Inflammatory macrophage (primary cell): ENCODE measurements around the gene SPRR1A.

Experiments used
- DNase-seq, 2 donors: peaks; one replicate each; pipeline ENCODE4 v3.0.0-alpha.2; 2020 to 2022
- total RNA-seq, 18 experiments: gene quantifications; one replicate each; lab custom pipeline; 2026; ENCODE audit warnings: mixed read lengths in 6 of 18, inconsistent platforms in 2 of 18; lab: John Stamatoyannopoulos, UW

The SPRR1A gene, protein sequence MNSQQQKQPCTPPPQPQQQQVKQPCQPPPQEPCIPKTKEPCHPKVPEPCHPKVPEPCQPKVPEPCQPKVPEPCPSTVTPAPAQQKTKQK
- 0 to 0.07 (median 0) reads per million in 18 experiments for total RNA-seq

DNA sequence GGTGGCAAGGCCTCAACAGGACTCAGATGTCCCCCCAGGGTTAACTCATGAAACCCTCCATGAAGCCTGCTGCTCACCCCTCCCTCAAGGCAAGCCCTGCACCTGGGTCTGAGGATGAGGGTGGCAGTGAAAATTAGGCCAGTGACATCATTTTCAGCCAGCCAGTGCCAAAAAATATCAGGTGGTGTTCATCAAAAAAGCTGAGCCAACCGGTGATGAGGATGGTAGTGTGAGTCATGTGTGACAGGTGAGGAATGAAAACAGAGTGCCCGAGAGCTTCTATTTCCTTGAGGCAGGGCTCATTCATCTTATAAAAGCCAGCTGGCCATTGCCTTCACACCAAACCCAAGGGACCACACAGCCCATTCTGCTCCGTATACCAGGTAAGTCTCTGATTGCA lies at the start of gene SPRR1A:
TSS of gene SPRR1A (plus strand) at position 339 of the 400 bp plus-strand sequence. CDS start 1,150 bp downstream, outside the sequence.
- DNase-seq = no peak

DNA sequence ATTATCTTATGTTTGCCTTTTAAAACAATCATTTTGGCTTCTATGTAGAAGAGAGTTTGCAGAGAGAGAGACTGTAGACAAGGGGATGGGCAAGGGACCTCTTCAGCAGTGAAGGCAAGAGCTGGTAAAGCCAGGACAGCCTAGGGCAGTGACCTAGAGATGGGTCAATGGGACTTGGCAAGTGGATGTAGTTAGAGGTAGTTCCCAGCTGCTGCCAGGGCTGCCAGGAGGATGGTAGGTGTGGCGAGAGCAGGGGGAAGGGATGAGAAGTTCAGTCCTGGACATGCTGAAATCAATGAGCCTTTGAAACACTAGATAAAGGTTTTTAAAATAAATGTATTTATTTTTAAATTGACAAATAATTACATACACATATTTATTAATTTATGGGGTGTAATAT lies 43.3 kb upstream of the SPRR1A start:
- no peak for DNase-seq

DNA sequence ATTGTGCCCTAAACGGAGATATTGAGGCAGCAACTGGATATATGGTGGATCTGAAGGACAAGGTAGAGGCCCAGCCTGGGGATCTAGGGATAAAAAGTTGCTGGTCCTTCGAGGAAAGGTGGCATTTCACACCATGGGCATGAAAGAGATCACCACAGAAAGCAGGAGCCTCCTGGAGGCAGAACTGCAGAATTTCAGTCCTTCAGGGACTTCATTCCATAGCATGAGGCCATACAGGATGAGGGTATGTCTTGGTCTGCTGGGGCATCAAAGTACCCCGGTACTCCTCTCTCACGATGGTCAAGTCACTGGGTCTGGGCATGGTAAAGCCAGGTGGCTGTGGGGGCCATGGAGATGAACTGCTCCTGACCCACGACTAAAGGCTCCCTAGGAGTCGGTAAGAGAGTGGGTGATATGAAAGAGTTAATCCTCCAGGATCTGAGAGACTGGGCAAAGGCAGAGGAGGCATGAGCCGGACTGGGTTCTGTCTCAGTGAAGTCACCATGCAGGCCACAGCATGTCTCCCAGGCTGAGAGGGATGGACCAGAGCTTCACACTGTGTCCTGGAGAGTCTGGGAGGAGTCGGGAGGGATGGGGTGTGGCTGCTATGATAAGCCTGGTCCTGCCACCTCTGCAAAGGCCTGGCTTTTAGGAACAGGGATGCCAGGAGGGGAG lies 42.7 kb upstream of the SPRR1A start:
- DNase-seq = no peak

DNA sequence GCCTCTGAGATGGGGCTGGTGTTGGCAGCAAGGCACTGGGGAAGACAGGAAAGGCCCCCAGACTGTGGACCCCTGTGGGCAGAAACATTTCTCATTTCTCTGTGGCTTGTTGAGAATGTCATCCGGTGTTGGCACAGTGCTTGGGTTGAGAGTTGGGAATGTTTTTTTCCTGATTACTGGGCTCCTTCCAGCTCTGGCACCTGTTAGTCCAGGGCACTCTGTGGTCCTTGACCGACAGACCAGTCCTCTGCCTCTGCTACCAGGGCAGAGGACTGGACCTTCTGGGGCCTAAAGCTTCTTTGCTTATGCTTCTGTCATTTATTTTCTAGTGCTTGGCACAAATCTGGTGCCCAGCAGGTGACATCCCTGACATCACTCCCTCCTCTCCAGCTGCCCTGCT lies 41.7 kb upstream of the SPRR1A start:
- no peak for DNase-seq

DNA sequence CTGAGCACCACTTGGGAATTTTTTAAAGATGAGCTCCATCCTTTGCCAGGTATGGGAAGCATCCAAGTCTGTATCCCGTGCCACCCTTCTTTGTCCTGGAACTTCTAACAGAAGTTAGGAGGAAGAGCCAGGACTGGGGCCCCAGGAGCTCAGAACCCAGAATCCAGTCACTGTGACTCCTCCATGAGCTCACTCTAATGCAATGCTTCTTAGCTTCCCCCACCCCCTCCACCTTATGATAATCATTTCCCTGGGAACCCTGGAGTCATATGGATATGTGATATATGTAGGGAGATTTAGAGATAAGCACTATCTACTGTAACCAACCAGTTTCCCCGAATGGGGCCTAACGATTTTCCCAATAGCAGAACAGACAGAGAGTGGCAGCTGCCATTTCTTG lies 37.6 kb upstream of the SPRR1A start:
- DNase-seq = no peak

DNA sequence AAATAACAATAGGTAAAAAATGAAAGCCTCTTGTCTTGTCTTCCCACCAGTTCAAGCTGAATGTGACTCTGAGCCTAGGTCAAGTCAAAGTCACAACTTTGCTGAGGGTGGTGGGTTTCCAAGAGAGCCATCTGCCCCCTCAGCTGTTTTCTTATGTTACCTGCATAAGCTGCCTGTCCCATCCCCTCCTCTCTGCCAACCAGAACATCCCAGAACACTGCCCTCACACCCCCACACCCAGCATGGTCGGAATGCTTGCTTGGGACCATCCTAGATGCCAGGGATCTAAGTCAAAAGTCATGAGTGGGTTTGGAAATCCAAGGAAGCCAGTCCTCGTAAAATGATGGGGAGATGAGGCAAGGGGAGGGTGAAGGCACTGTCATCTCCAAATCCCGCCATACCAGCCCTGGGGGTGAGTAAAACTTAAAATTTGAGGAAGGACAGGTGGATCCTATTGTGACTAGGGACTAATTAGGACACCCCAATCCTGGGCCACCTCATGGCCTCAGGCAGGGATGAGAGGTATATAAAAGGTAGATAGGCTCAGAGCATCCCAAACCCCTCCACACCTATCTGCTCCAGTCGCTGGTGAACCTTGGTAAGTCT lies 37.1 kb upstream of the SPRR1A start, which contains the start of gene SPRR5:
TSS of gene SPRR5 (plus strand) at position 556 of the 606 bp plus-strand sequence. CDS start 1,349 bp downstream, outside the sequence.
- no peak for DNase-seq

DNA sequence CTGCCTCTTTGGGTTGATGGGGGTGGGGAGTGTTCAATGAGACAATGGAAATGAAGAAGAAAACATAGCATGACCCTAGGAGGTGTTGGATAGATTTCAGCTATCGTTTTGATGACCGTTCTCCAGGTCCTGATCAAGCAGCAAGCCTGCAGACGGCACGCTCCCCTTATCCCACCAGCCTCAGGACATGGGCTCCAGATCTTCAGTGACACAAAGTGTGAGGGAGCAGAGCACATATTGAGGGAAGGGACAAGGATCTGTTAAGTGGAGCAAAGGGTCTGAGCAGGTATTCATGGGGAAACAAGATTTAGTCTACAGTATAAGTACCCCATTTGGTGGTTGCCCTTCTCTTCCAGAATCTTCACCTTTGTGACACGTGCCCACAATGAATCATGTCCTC lies 32.2 kb upstream of the SPRR1A start:
- no peak for DNase-seq

DNA sequence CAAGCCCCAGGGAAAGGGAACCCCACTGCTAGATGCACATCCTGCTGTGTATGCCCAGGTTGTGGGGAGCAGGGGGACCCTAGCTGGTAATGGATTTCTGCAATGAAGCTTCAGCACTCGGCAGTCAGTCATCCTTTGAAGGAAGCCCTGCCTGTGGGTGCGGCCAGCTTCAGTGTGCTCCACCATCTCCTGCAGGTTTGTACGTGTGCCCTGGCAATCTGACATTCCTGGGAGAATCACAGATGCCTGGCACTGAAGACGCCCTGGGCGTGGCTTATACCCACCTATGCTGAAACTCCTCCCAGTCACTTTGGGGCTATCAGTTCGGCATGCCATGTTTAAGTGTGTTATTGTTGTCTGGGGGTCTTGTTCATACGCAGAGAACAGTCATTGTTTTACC lies 30.1 kb upstream of the SPRR1A start:
- no peak for DNase-seq

DNA sequence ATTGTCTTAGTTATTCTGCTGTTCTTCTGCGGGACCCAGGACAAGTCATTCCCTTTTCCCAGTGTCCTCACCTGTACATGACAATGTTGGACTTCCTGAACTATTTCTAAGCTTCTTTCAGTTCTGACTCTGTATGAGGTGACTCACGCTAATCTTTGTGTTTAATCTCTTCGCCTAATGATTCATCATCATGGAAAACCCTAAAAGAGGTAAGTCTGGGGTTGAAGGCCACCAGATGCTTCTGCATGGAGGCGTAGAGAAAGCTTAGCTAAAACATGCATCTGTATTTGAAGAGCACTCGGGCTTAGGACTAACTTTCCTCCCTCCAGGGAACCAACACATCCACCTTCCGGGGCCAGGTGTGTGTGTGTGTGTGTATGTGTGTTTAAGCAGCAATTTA lies 29.4 kb upstream of the SPRR1A start:
- no peak for DNase-seq

DNA sequence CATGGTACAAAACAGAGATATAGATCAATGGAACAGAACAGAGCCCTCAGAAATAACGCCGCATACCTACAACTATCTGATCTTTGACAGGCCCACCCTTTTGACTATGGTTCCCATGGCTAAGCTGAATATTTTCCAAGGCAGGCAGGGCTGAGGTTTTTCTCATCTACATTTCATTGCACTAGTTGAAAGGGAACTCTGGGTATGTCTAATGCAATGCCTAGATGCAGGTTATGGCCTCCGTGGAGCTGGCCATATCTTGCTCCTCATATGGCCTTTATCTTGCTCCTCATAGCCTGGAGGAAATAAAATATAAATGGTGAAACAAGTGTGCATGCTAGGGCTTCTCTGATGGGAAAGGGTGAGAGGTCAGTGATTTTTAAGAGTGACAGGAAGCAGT lies 26.3 kb upstream of the SPRR1A start:
- DNase-seq = no peak

DNA sequence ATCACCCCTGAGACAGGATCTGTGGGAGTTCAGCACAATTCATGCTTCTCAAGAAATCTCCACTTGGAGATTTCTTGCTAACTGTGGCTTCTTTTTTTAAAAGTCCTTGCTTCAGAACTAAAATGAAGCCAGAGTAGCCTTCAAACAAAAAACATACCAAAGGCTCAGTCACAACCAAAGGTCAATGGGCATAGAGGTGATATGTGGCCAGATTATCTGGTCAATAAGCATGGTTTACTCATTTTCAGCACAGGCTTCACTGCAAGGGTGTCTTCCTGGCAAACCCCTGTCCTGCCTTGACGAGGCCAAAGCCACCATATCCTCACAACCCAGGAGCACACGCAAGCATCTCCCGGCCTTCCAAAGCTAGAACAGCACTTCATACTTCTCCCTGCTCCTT lies 24.6 kb upstream of the SPRR1A start:
- no peak for DNase-seq

DNA sequence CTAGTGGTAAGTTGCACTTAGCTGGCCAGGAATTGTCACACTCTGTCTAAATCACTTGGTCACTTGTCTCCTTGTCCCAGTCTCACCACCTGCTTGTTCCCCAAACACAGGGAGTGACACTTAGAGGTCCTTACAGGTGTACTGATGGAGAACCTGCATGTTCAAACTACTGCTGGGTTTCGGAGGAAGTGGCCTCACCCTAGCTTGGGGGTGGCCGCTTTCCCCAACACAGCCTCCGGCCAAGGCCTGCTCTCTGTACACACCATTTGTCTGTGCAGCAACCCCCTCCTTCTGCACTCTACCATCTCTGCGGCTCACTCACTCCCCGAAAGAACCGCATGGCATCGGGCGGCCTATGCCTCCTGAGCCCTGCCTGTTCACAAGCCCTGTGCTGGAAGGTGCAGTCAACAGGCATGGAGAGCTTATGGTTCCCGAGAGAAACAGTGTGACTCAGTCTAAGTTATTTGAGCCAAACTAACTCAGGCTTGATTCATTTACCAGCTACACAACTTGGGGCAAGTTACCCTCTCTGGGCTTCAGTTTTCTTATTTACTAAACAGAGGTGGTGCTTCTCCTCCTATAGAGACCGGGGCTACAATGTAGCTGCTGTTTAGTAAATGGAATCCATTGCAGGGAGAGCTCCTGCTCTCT lies 24.0 kb upstream of the SPRR1A start:
- DNase-seq = no peak

DNA sequence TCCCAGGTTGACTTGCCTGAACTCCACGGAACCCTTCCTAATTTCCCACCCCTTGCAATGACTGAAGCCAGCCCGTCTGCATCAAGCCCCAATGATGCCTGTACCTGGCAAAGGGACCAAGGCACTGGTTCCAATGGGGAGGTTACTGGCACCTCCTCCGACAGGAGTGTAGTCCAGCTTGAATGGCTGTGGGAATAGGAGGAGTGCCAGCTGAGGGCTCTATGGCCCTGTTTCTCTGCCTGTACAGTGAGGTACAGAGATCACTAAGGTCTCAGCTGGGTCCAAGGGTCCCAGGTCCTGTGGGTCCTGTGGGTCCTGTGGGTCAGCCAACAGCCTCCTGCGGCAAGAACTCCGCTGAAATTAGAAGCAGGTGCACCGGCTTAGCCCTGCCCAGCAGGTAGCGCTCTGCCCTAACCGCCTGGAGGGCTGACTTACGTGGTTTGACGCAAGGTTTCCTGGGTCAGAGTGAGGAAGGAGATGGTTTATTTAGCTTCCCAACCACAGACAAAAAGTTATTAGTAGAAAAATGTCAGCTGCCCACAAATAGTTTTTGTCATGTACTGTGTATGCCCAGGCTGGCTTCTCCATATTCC lies 23.3 kb upstream of the SPRR1A start:
- no peak for DNase-seq

DNA sequence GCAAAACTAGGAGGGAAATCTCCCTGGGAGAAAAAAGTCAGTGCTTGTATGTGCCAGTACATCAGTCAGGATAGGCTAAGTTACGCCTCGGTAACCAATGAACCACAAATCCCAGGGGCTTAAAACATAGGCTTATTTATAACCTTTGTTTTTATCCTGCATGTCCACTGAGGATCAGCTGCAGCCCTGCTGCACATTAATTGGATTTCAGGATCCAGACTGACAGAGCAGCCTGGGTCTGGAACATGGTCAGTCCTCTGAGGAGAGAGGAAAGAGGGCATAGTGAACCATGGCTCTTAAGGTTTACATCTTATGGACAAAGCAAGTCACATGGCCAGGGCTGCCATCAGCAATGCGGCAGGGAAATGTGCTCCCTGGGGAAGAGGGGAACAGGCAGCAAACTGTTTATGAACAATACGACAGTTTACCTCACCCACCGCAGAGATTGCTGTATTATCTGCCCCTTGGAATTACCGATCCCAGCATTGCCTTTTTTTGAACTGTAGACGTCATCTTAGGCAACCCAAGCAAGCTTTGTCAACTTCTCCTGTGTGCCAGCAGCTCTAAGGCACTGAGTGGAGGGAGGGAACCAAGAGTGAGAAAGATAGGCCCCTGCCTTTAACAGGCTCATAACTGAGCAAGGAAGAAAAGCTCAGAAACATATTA lies 22.5 kb upstream of the SPRR1A start:
- DNase-seq = no peak

DNA sequence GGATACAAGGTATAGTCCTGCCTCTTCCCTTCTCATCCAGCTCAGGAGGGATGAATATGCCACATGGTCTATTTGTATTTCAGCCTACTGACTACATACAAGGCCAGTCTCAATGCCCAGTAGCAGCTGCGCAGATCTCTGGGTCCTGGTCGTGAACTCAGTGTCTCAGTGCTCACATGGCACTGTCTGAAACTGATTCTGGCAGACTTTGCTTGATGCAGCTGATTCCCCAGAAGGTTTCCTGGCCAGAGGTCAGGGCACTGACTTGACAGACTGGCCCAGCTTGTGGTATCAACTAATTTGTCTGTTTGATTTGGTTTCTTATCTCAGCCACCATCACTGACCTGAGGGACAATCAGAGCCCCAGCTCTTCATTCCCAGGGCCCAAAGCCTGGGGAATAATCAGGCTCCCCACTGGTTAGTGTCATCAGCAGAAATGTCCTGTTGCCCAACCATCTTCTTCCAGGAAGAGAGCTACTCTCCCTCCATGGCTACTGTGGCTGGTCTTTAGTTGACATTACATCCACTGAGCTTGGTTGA lies 20.9 kb upstream of the SPRR1A start:
- DNase-seq = no peak

DNA sequence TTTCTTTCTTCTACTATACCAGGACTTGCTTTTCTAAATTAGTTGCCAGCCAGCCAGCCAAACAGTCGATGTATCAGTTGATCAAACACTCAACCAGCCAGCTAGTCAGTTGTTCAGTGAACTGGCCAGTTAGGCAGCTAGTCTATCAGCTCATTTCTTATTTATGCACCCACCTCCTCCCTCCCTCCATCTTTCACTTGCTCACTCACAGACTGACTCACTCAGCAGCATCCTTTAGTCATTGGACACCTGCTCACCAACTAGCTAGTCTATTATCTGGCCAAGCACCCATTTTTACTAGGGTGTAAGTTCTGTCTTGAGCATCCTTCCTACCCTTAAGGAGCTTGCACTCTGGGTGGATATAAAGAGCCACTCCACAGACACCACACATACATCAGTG lies 19.3 kb upstream of the SPRR1A start:
- no peak for DNase-seq

DNA sequence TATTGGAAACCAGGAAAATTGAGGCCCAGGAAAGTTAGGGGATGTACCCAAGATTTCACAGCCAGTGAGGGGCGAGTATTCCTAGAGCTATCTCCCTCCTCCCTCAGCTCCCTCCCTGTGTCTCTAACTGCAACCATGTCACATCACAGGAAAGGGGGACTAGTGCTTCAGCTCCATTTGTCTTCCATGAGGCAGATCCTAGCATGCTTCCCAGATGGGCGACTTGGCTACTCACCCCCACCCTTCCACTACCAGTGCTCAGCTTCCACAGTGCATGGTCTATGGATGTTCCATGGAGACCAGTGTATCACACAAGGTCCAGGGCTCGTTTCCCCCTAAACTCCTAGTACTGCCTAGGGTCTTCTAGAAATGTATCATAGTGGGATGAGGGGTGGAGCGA lies 18.0 kb upstream of the SPRR1A start:
- no peak for DNase-seq

DNA sequence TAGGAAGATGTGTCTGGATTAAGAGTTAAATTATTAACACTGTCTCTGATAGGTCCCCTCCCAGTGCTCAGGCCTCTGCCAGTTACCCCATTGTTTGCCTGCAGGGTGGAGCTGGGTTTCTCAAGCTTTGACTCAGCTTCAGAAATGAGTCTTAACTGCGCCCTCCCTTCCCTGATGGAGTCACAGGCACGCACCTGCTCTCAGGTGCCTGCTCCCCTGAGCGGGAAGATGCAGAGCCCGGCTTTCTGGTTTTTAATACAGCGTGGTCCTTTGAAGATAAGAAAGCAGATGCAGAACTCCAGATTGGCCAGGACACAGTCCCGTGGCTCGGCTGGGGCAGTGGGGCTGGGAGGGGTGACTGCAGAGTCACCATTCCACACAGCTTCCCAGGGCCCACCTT lies 16.7 kb upstream of the SPRR1A start:
- no peak for DNase-seq

DNA sequence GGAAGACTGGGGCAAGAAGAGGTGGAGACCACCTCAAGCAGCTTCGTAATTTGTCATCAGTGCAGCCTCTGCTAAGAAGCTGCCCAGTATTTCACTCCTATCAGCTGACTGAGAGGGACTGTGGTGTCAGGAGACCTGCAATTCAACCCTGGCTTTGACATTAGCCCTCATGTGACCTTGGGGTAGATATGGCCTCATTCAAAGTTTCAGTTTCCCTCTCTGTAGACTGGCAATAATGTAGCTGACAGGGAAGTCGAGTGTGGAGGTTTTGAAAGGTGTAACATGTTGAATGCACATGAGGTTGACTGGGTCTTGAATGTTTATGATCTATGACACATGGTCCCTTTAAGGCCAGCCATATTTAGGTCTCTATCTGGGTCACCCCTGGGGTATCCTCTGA lies 15.6 kb upstream of the SPRR1A start:
- peak; percentile 16 to 21 for DNase-seq

DNA sequence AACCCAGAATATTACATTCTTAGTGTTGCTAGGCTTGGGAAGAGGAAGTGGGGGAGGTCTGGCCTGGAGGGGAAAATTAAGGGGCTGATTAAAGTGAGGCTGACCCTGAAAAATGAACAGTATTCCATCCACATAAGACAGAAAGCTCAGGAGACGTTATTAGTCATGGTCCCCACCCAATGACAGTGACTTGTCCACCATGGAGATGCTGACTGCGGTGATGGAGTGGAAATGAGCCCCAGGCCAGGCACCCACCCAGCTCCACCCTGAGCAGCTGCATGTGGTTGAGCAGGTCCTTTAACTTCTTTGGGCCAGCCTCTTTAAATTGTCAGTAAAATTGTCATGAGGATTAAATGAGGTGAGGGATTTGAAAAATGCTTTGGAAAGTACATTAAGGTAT lies 14.8 kb upstream of the SPRR1A start:
- no peak for DNase-seq

DNA sequence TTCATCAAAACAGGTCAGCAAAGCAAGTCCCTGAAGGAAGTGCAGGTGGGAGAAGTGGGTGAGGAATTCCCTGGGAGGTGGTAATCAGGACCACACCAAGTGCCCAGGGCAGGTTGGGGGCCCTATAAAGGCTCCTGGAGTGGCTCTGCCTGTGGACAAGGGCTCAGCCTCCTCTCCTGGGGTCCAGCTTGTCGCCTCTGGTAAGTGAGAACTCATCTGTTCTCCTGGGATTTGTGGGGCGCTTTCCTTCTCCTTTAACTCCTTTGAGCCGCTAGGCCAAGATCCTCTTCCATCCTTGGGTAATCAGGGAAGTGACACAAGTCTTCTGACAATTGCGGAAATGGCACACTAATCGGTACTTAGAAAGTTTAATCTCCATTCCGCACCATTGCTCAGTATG lies 13.4 kb upstream of the SPRR1A start, which contains the start of gene SPRR4:
TSS of gene SPRR4 (plus strand) at position 154 of the 400 bp plus-strand sequence. CDS start 1,243 bp downstream, outside the sequence.
- no peak for DNase-seq

DNA sequence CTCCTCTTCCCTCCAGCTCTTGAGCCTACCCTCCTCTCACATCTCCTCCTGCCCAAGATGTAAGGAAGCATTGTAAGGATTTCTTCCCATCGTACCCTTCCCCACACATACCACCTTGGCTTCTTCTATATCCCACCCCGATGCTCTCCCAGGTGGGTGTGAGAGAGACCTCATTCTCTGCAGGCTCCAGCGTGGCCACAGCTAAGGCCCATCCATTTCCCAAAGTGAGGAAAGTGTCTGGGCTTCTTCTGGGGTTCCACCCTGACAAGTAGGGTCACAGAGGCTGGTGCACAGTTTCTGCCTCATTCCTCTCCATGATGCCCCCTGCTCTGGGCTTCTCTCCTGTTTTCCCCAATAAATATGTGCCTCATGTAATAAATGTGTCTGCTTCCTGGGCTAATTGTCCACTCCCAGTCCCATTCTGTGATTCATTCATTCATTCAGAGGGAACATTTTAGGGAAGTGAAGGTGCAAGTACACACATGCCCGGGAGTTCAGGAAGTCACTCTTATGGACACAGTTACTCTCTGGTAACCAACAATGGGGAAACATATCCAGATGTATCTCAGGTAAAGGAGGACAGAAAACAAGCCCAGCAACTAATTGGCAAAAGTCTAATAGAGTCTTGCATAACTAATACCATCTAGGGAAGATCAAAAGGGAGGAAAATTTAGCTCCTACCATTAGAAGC lies 11.5 kb upstream of the SPRR1A start:
- DNase-seq = no peak
